GM10248 (cell line): Measurements from ENCODE around the gene SORT1.
"Not testable (repeated sequence)": the region's sequence is repeated elsewhere in the genome, so short reads cannot be mapped to it uniquely, and the experiment has no call there.

Experiments used
- CTCF ChIA-PET: fragments of 300-600 bp; sonication (Branson Sonifier 250); formaldehyde crosslinking; extraction: SDS; loops from one replicate; lab custom pipeline; 2021; ENCODE audit warnings: antibody characterized with exemption; lab: Yijun Ruan, JAX
- POLR2A ChIA-PET: fragments of 350-650 bp; sonication (Branson Sonifier 250); formaldehyde crosslinking; extraction: SDS; loops from one replicate; lab custom pipeline; 2020; ENCODE audit warnings: antibody characterized with exemption; lab: Yijun Ruan, JAX
- DNase-seq: peaks from one replicate; pipeline ENCODE4 v3.0.0; 2012; ENCODE audit errors: extremely low spot score
- TF ChIP-seq, protein P1 (sequence below): IDR thresholded peaks from 2 replicates; pipeline ENCODE4 v1.5.1; 2012; ENCODE audit warnings: mild to moderate bottlenecking, low read depth; ENCODE audit errors: extremely low read depth, missing control alignments, control extremely low read depth

Gene SORT1

DNA sequence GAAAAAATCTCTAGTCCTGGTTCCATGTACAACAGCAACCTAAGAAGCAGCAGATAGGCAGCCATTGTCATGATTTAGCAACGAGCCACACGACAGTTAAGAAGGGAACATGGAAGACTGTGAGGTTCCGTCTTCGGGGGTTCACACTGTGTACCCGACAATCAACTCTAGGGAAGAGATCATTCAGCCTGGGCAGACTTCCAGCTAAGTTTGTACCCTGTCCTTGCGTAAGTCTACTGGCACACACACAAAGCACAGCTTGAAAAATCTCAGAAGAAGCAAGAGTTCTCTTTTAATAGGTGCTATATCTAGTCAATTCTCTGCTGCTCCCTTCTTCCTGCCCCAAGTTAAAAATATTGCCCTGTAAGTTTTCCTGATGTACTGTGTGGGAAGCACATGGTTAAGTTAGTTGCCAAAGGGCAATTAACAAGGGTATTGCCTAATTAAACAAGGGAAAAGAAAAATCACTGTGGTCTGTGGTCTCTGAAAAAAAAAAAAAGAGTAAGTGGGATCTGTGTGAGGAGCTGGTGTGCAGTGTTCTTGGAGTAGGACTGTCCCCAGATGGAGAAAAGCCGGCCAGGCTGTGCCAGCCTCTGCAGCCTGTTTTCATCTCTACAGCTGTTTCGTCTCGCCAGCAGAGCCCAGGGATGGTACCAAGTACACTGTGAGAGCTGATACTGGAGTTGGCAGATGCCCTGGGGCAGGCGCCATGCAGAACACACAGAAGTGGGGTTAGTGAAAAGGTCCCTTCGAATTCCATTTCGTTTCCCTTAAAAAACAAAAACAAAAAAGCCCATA is 84.5 kb downstream of the SORT1 start:
- ChIA-PET POLR2A (no interaction called here), CTCF (no interaction called here)
- DNase-seq: no peak
- TF ChIP-seq, protein P1, sequence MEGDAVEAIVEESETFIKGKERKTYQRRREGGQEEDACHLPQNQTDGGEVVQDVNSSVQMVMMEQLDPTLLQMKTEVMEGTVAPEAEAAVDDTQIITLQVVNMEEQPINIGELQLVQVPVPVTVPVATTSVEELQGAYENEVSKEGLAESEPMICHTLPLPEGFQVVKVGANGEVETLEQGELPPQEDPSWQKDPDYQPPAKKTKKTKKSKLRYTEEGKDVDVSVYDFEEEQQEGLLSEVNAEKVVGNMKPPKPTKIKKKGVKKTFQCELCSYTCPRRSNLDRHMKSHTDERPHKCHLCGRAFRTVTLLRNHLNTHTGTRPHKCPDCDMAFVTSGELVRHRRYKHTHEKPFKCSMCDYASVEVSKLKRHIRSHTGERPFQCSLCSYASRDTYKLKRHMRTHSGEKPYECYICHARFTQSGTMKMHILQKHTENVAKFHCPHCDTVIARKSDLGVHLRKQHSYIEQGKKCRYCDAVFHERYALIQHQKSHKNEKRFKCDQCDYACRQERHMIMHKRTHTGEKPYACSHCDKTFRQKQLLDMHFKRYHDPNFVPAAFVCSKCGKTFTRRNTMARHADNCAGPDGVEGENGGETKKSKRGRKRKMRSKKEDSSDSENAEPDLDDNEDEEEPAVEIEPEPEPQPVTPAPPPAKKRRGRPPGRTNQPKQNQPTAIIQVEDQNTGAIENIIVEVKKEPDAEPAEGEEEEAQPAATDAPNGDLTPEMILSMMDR: no peak

GRCh38 chr1:109312246-109312645 is 85.5 kb downstream of the SORT1 start:
- ChIA-PET POLR2A (no interaction called here), CTCF (interaction anchor here (1.1 to 1.4 kb wide), 2 partner anchors 9 to 45 kb away, joined by 3 to 4 read pairs; no protein-coding TSS in a partner anchor)
- no peak for DNase-seq
- TF ChIP-seq, protein P1: no peak

DNA sequence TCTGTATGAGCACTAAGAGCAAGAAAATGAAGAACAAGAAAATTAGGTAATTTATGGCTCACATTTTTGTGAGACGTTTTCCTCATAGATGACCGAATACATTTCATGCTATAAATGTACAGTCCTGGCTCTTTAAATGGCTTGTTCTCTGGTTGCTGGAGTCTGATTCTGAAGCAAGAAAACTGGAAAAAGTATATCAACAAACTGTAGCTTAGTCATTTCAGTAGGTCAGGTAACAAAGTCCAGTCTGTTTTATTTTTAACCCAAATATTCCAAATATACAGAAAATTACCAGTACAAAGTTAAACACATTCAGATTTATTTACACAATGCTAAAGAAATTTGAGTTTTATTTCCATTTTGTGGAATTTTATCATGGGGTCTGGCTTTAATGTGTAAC is 88.4 kb downstream of the SORT1 start:
- POLR2A ChIA-PET: no interaction called here

DNA sequence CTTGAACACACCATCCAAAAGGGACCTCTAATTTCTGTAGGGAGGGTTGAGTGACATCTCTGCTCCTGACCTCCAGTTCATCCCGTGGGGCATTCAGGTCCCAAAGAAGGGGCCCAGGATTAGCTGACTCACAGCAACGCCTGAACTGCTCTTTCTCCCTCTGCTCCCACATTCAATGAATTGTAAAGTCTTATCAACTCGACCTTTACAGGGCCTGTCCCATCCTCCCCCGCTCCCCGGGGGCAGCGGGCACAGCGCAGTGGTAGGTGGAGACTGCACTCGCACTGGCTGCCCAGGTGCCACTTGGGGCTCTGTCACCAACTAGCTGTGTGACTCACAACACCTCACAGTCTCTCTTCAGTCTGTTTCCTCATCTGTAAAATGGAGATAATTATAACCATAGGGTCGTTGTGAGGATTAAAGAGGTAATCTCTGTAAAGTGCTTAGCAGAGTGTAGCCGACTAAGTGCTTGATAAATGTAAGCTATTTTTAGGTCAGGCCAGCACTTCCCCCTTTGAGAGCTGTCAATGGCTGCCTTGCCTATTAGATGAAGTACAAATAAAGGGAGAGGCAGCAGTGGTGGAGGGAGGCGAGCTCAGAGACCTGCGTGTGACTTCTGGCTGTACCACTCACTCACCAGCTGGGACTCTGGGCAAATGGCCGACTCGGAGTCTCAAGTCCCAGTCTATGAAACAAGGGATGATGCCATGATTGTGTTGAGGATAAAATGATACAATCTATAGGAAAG is 90.3 kb downstream of the SORT1 start:
- CTCF ChIA-PET: interaction anchor here (1.0 to 4.7 kb wide), 4 partner anchors 9 to 225 kb away, joined by 3 to 24 read pairs (median 4); no protein-coding TSS in a partner anchor
- POLR2A ChIA-PET: no interaction called here
- DNase-seq: no peak
- TF ChIP-seq, protein P1: no peak

More for the DNA sequence above, 88.4 kb downstream of the SORT1 start:
- TF ChIP-seq, protein P1: no peak
- CTCF ChIA-PET: interaction anchor here (1.4 kb wide), 1 partner anchor 12 kb away, joined by 3 read pairs; no protein-coding TSS in a partner anchor
- no peak for DNase-seq

DNA sequence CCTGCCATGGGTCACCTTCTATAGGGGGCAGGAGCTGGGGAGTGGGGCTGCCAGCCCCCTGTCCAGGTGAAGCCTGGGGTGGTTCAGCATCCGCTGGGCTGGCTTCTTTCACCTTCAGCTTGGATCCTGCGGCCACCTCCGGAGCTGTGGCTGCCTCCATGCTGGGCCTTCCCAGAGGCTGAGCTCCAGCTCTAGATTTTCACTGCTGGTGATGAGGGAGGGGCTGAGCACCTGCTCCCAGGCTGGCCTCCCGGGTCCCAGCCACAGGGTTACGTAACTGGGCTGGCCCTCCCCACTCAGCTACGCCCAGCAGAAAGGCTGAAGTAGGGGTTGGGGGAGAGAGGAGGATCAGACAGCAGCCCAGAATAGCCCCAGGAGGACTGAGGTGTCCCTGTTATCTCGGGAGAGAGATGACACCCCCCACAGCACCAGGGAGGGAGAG is 90.9 kb downstream of the SORT1 start, which contains the start of gene MYBPHL:
Gene MYBPHL (minus strand): TSS at position 180 of the 442 bp plus-strand sequence. CDS start 20 bp downstream, at position 160.
- DNase-seq: no peak
- TF ChIP-seq, protein P1: no peak
- POLR2A ChIA-PET: no interaction called here
- CTCF ChIA-PET: interaction anchor here (1.4 to 4.7 kb wide), 3 partner anchors 10 to 226 kb away, joined by 3 to 24 read pairs (median 8); no protein-coding TSS in a partner anchor

- CTCF ChIA-PET: interaction anchor here (2.1 to 4.7 kb wide), 3 partner anchors 9 to 29 kb away, joined by 7 to 24 read pairs (median 8); no protein-coding TSS in a partner anchor
- DNase-seq, POLR2A ChIA-PET: not testable (repeated sequence)
These were observed 91.7 kb downstream of the SORT1 start for GRCh38 chr1:109305991-109306390.
